SK-N-SH (cell line): ENCODE measurements around the gene CD3E. TPM values are rescaled to one million over a fixed set of nuclear protein-coding genes. Genes with fewer than 3 reads are reported as not detected.

ENCODE experiments used
- CTCF ChIA-PET: fragments of 300-600, 350-600 bp; formaldehyde crosslinking; extraction: SDS; loops from one replicate; lab custom pipeline; 2021; lab: Yijun Ruan, JAX
- POLR2A ChIA-PET: fragments of 350-600 bp; sonication (Branson Sonifier 250); formaldehyde crosslinking; extraction: SDS; loops from one replicate; lab custom pipeline; 2020; ENCODE audit warnings: antibody characterized with exemption, inconsistent platforms; lab: Yijun Ruan, JAX
- DNase-seq: peaks from one replicate; pipeline ENCODE4 v3.0.0; 2012
- H2AFZ ChIP-seq: fragments of 200-600 bp; sonication (generic); 2 replicates; pipeline ENCODE4 v1.8.1; 2016; ENCODE audit warnings: antibody characterized with exemption, mild to moderate bottlenecking, low read depth
- H3F3A ChIP-seq: fragments of 200-600 bp; sonication (generic); replicated peaks from 2 replicates; pipeline ENCODE3; 2016; ENCODE audit warnings: antibody characterized with exemption, mild to moderate bottlenecking; ENCODE audit not compliant: insufficient read depth
- H3K27ac ChIP-seq, 2 experiments: fragments of 200-500 bp in 1 of 2; fragments of 200-600 bp in 1 of 2; sonication (Bioruptor generic) in 1 of 2; sonication (generic), shearing (Covaris generic) in 1 of 2; 2 replicates each; pipeline versions ENCODE4 v1.5.1 to v1.6.1; 2014 to 2016; ENCODE audit warnings: low read depth in 2 of 2, inconsistent platforms in 1 of 2, low read length in 1 of 2, mild to moderate bottlenecking in 1 of 2, mixed read lengths in 1 of 2
- H3K27me3 ChIP-seq: fragments of 200-600 bp; sonication (generic), shearing (Covaris generic); 2 replicates; pipeline ENCODE4 v1.6.1; 2016; ENCODE audit warnings: mixed run types; ENCODE audit not compliant: insufficient read depth
- H3K36me3 ChIP-seq, 2 experiments: fragments of 200-500 bp in 1 of 2; fragments of 200-600 bp in 1 of 2; sonication (Bioruptor generic) in 1 of 2; sonication (generic) in 1 of 2; replicated peaks in 1 of 2; 2 replicates each; pipeline versions ENCODE3 to v1.5.1; 2014 to 2016; ENCODE audit warnings: low read length in 1 of 2, mild to moderate bottlenecking in 1 of 2; ENCODE audit not compliant: insufficient read depth in 2 of 2, control insufficient read depth in 1 of 2
- H3K4me1 ChIP-seq, 2 experiments: fragments of 200-500 bp in 1 of 2; fragments of 200-600 bp in 1 of 2; sonication (Bioruptor generic) in 1 of 2; sonication (generic), shearing (Covaris generic) in 1 of 2; 2 replicates each; pipeline versions ENCODE4 v1.5.1 to v1.6.1; 2014 to 2016; ENCODE audit warnings: low read depth in 1 of 2, low read length in 1 of 2, mixed run types in 1 of 2; ENCODE audit not compliant: insufficient read depth in 2 of 2, control insufficient read depth in 1 of 2
- H3K4me2 ChIP-seq: fragments of 200-600 bp; sonication (generic), shearing (Covaris generic); 2 replicates; pipeline ENCODE4 v1.6.1; 2017; ENCODE audit warnings: mixed run types
- H3K4me3 ChIP-seq, 2 experiments: fragments of 200-500 bp in 1 of 2; fragments of 200-600 bp in 1 of 2; sonication (Bioruptor generic) in 1 of 2; sonication (generic), shearing (Covaris generic) in 1 of 2; 2 replicates each; pipeline versions ENCODE4 v1.5.1 to v1.8.1; 2014 to 2016; ENCODE audit warnings: low read depth in 2 of 2, inconsistent platforms in 1 of 2, low read length in 1 of 2, mild to moderate bottlenecking in 1 of 2, mixed read lengths in 1 of 2, moderate library complexity in 1 of 2
- H3K79me2 ChIP-seq: fragments of 200-600 bp; sonication (generic); 2 replicates; pipeline ENCODE4 v1.8.1; 2017; ENCODE audit warnings: mild to moderate bottlenecking; ENCODE audit not compliant: insufficient read depth
- H3K9ac ChIP-seq: fragments of 200-600 bp; sonication (generic); 2 replicates; pipeline ENCODE4 v1.6.1; 2017; ENCODE audit warnings: mixed run types
- H3K9me2 ChIP-seq: fragments of 200-600 bp; sonication (generic); 2 replicates; pipeline ENCODE4 v1.6.1; 2017; ENCODE audit warnings: mixed run types
- H3K9me3 ChIP-seq: fragments of 200-600 bp; sonication (generic); 2 replicates; pipeline ENCODE4 v1.6.1; 2017; ENCODE audit warnings: mixed run types, mild to moderate bottlenecking, moderate library complexity
- H4K20me1 ChIP-seq: fragments of 200-600 bp; sonication (generic); 2 replicates; pipeline ENCODE4 v1.6.1; 2017; ENCODE audit warnings: mild to moderate bottlenecking, mixed run types; ENCODE audit not compliant: insufficient read depth
- CHD2 ChIP-seq: fragments of 150-350 bp; IDR thresholded peaks from 2 replicates; pipeline ENCODE4 v1.6.1; 2018; ENCODE audit warnings: low read length; ENCODE audit not compliant: partially characterized antibody
- ELF1 ChIP-seq: IDR thresholded peaks from 2 replicates; pipeline ENCODE4 v1.4.0; 2012
- EZH2phosphoT487 ChIP-seq: fragments of 200-600 bp; sonication (generic); IDR thresholded peaks from 2 replicates; pipeline ENCODE4 v1.6.1; 2017; ENCODE audit warnings: low read depth, mixed run types, mild to moderate bottlenecking, antibody characterized with exemption, moderate library complexity, borderline replicate concordance
- FOSL2 ChIP-seq: IDR thresholded peaks from 2 replicates; pipeline ENCODE4 v1.4.0; 2012; ENCODE audit warnings: low read depth, mild to moderate bottlenecking, moderate library complexity, borderline replicate concordance
- FOXJ3 ChIP-seq: sonication (generic); formaldehyde crosslinking; IDR thresholded peaks from 2 replicates; pipeline ENCODE4 v1.5.1; 2020; ENCODE audit warnings: mild to moderate bottlenecking, missing genetic modification reagents
- FOXM1 ChIP-seq: IDR thresholded peaks from 2 replicates; pipeline ENCODE4 v1.4.0; 2012; ENCODE audit warnings: low read depth, mild to moderate bottlenecking
- GATA2 ChIP-seq: sonication (generic); formaldehyde crosslinking; IDR thresholded peaks from 2 replicates; pipeline ENCODE4 v1.5.0; 2020; ENCODE audit warnings: mild to moderate bottlenecking, missing genetic modification reagents
- JUND ChIP-seq: IDR thresholded peaks from 2 replicates; pipeline ENCODE4 v1.4.0; 2012
- MEF2A ChIP-seq: IDR thresholded peaks from 2 replicates; pipeline ENCODE4 v1.4.0; 2012; ENCODE audit warnings: low read depth, borderline replicate concordance
- MXI1 ChIP-seq: IDR thresholded peaks from 2 replicates; pipeline ENCODE4 v1.6.1; 2012; ENCODE audit warnings: mild to moderate bottlenecking, low read depth, low read length, improper control_type of control experiment
- NFIC ChIP-seq: IDR thresholded peaks from 2 replicates; pipeline ENCODE4 v1.4.0; 2012; ENCODE audit warnings: borderline replicate concordance
- NRF1 ChIP-seq: IDR thresholded peaks from 2 replicates; pipeline ENCODE4 v1.6.1; 2012; ENCODE audit warnings: low read depth, mild to moderate bottlenecking, low read length
- RAD21 ChIP-seq: IDR thresholded peaks from 2 replicates; pipeline ENCODE4 v1.6.1; 2012; ENCODE audit warnings: mild to moderate bottlenecking, low read length
- RCOR1 ChIP-seq: fragments of 150-350 bp; IDR thresholded peaks from 2 replicates; pipeline ENCODE4 v1.6.1; 2017; ENCODE audit warnings: antibody characterized with exemption, low read length
- REST ChIP-seq: IDR thresholded peaks from 2 replicates; pipeline ENCODE4 v1.6.1; 2012; ENCODE audit warnings: mild to moderate bottlenecking, low read depth, low read length, moderate library complexity
- RFX5 ChIP-seq: IDR thresholded peaks from 2 replicates; pipeline ENCODE4 v1.6.1; 2012; ENCODE audit warnings: mild to moderate bottlenecking, improper control_type of control experiment, low read length
- RXRA ChIP-seq: IDR thresholded peaks from 2 replicates; pipeline ENCODE4 v1.4.0; 2012; ENCODE audit warnings: low read depth, mild to moderate bottlenecking, borderline replicate concordance
- SIN3A ChIP-seq: IDR thresholded peaks from 2 replicates; pipeline ENCODE4 v1.6.1; 2012; ENCODE audit warnings: low read depth, mild to moderate bottlenecking, low read length, moderate library complexity, borderline replicate concordance
- TAF1 ChIP-seq: IDR thresholded peaks from 2 replicates; pipeline ENCODE4 v1.6.1; 2012; ENCODE audit warnings: low read depth, mild to moderate bottlenecking, low read length, moderate library complexity, borderline replicate concordance
- TCF12 ChIP-seq: IDR thresholded peaks from 2 replicates; pipeline ENCODE4 v1.4.0; 2012
- TEAD4 ChIP-seq: IDR thresholded peaks from 2 replicates; pipeline ENCODE4 v1.4.0; 2012; ENCODE audit warnings: mild to moderate bottlenecking, borderline replicate concordance; ENCODE audit not compliant: insufficient read depth
- USF1 ChIP-seq: IDR thresholded peaks from 2 replicates; pipeline ENCODE4 v1.4.0; 2012; ENCODE audit warnings: low read depth, borderline replicate concordance
- WGBS: methylation state at CpG from one replicate; pipeline ENCODE4 v1.1.6; 2017; ENCODE audit warnings: low lambda C conversion rate; 5-methylcytosine and 5-hydroxymethylcytosine counted together
- polyA plus RNA-seq, 3 experiments: library from polyadenylated mRNA; depleted of rRNA; stranded (reverse); fragments of >200 nt; gene quantifications; 2 replicates each; pipeline ENCODE4 v1.2.3, GENCODE V29; 2012

CD3E gene
- polyA plus RNA-seq, 1 of the 3 experiments (the other 2 are of a cell fraction): not detected

GRCh38 chr11:118265954-118266353 is 38.6 kb upstream of the CD3E start:
- Histone ChIP-seq H3K4me2 (no peak overlapping the region), H3K27ac (no peak overlapping the region), H3K9me3 (no peaks in the 10 kb centered on the region), H3F3A (no peaks in the 10 kb centered on the region), H3K9ac (no peak overlapping the region), H3K27me3 (peaks cover 28% of the 10 kb centered on the region; the same call in 1 of the 2 replicates), H4K20me1 (no peaks in the 10 kb centered on the region), H3K4me1 (no peaks in the 10 kb centered on the region), H3K79me2 (no peaks in the 10 kb centered on the region), H2AFZ (no peak overlapping the region), H3K9me2 (no peaks in the 10 kb centered on the region), H3K36me3 (no peaks in the 10 kb centered on the region), H3K4me3 (no peak overlapping the region)
- DNase-seq: no peak
- ChIA-PET POLR2A (no interaction called here), CTCF (interaction anchor here (1.1 kb wide), 1 partner anchor 94 kb away, joined by 3 read pairs; no protein-coding TSS in a partner anchor)
- WGBS: 0% methylated on average over 1 of the region's 1 CpG
- TF ChIP-seq SIN3A: no peak
- no peak for TF ChIP-seq USF1
- no peak for TF ChIP-seq JUND
- TF ChIP-seq FOXJ3 (CRISPR knock-in tag): no peak
- no peak for TF ChIP-seq RFX5
- no peak for TF ChIP-seq NRF1
- no peak for TF ChIP-seq MXI1
- no peak for TF ChIP-seq TAF1
- TF ChIP-seq REST: no peak
- no peak for TF ChIP-seq GATA2

GRCh38 chr11:118267486-118267885 is 37.0 kb upstream of the CD3E start:
- Histone ChIP-seq H3K9me3 (no peaks in the 10 kb centered on the region), H3F3A (no peaks in the 10 kb centered on the region), H3K27me3 (peaks cover 28% of the 10 kb centered on the region; the same call in 1 of the 2 replicates), H3K36me3 (no peaks in the 10 kb centered on the region), H3K4me3 (no peak overlapping the region), H3K9ac (no peak overlapping the region), H2AFZ (no peak overlapping the region), H3K4me2 (no peak overlapping the region), H3K9me2 (no peaks in the 10 kb centered on the region), H3K27ac (no peak overlapping the region), H4K20me1 (no peaks in the 10 kb centered on the region), H3K4me1 (no peaks in the 10 kb centered on the region), H3K79me2 (no peaks in the 10 kb centered on the region)
- WGBS: 9% methylated on average over 4 of the region's 4 CpGs
- ChIA-PET CTCF (interaction anchor here (1.1 kb wide), 1 partner anchor 96 kb away, joined by 3 read pairs; no protein-coding TSS in a partner anchor), POLR2A (no interaction called here)
- TF ChIP-seq EZH2phosphoT487: no peak
- TF ChIP-seq TEAD4: no peak
- TF ChIP-seq MEF2A: no peak
- no peak for TF ChIP-seq ELF1
- no peak for TF ChIP-seq REST
- no peak for TF ChIP-seq JUND
- no peak for TF ChIP-seq FOXJ3 (CRISPR knock-in tag)
- no peak for TF ChIP-seq TCF12
- no peak for TF ChIP-seq TAF1
- TF ChIP-seq CHD2: no peak
- no peak for TF ChIP-seq RCOR1
- no peak for TF ChIP-seq RAD21
- no peak for TF ChIP-seq RXRA
- TF ChIP-seq MXI1: no peak
- TF ChIP-seq SIN3A: no peak
- TF ChIP-seq FOSL2: no peak
- TF ChIP-seq NFIC: no peak
- no peak for TF ChIP-seq FOXM1
- no peak for DNase-seq
